GM12892 (cell line): ENCODE data around the gene NUDT3.
"Not testable (repeated sequence)": the region's sequence is repeated elsewhere in the genome, so short reads cannot be mapped to it uniquely, and the experiment has no call there.

ENCODE experiments used
- DNase-seq: peaks from one replicate; pipeline ENCODE4 v3.0.0; 2011; ENCODE audit not compliant: insufficient read length
- FAIRE-seq: peaks from 2 replicates; lab custom pipeline; 2011; peaks lifted over from hg19 to GRCh38; lab: Jason Lieb, UNC
- POLR2A ChIP-seq: IDR thresholded peaks from 2 replicates; pipeline ENCODE4 v1.6.1; 2011; ENCODE audit warnings: low read depth, low read length, control low read depth
- POLR2AphosphoS5 ChIP-seq: IDR thresholded peaks from 2 replicates; pipeline ENCODE4 v1.6.1; 2011; ENCODE audit warnings: low read depth, low read length, control low read depth
- TAF1 ChIP-seq: IDR thresholded peaks from 2 replicates; pipeline ENCODE4 v1.6.1; 2011; ENCODE audit warnings: low read depth, mild to moderate bottlenecking, control low read depth, low read length, borderline replicate concordance

NUDT3 gene

GRCh38 chr6:34246249-34246562 is 146.3 kb downstream of the NUDT3 start:
- DNase-seq, result no peak
- FAIRE-seq, result no peak
- TF ChIP-seq POLR2AphosphoS5 (no peak), TAF1 (no peak), POLR2A (no peak)

GRCh38 chr6:34245761-34246140 is 146.7 kb downstream of the NUDT3 start:
- FAIRE-seq, DNase-seq: not testable (repeated sequence)

- FAIRE-seq, DNase-seq: not testable (repeated sequence)
- TF ChIP-seq POLR2A, result peak; percentile 50
Measured at GRCh38 chr6:34245032-34245760, 147.3 kb downstream of the NUDT3 start.

- TF ChIP-seq POLR2AphosphoS5, result peak; percentile 1; the same call in 1 of the 2 replicates
- no peak for TF ChIP-seq TAF1
- FAIRE-seq, result no peak
- no peak for DNase-seq
Measured at GRCh38 chr6:34243901-34244884, 148.3 kb downstream of the NUDT3 start.

GRCh38 chr6:34243131-34243771 is 149.2 kb downstream of the NUDT3 start:
- TF ChIP-seq POLR2A, result no peak
- TF ChIP-seq TAF1, result no peak
- no peak for TF ChIP-seq POLR2AphosphoS5
- DNase-seq (no peak), FAIRE-seq (no peak)

- TF ChIP-seq POLR2AphosphoS5 (0 out of 2 replicates have a peak, but pooled peaks have one; percentile 17), POLR2A (no peak), TAF1 (no peak)
- no peak for FAIRE-seq
- DNase-seq, result no peak
Measured at GRCh38 chr6:34242252-34243130, 150.0 kb downstream of the NUDT3 start.

GRCh38 chr6:34241351-34242215 is 150.9 kb downstream of the NUDT3 start:
- TF ChIP-seq POLR2AphosphoS5 (0 out of 2 replicates have a peak, but pooled peaks have one; percentile 24), TAF1 (no peak)
- DNase-seq, result no peak
- FAIRE-seq, result no peak

- DNase-seq, result no peak
Measured at GRCh38 chr6:34240329-34241248, 151.9 kb downstream of the NUDT3 start.

GRCh38 chr6:34239893-34240292 is 152.6 kb downstream of the NUDT3 start:
- TF ChIP-seq POLR2AphosphoS5, result no peak; the same call in 1 of the 2 replicates
- no peak for TF ChIP-seq TAF1
- TF ChIP-seq POLR2A, result no peak
- DNase-seq (no peak), FAIRE-seq (no peak)

More at GRCh38 chr6:34240329-34241248, 151.9 kb downstream of the NUDT3 start:
- no peak for FAIRE-seq
- no peak for TF ChIP-seq POLR2AphosphoS5
- TF ChIP-seq POLR2A, result no peak
- TF ChIP-seq TAF1, result no peak

- no peak for TF ChIP-seq TAF1
- TF ChIP-seq POLR2A, result no peak
- no peak for TF ChIP-seq POLR2AphosphoS5
- FAIRE-seq (no peak), DNase-seq (no peak)
Measured at GRCh38 chr6:34239500-34239825, 153.0 kb downstream of the NUDT3 start.
